Parathyroid adenoma (tissue), 2 donors: ENCODE data around the gene DNASE1L1.
A peak's percentile ranks its signal among the peaks of the same experiment; 100 is the strongest.
"Not testable (repeated sequence)": the region's sequence is repeated elsewhere in the genome, so short reads cannot be mapped to it uniquely, and the experiment has no call there.

Source experiments
- H2AFZ ChIP-seq: fragments of 300-600 bp; sonication (generic); one replicate; pipeline ENCODE4 v1.7.0; 2017; ENCODE audit warnings: antibody characterized with exemption, mild to moderate bottlenecking
- H3K27ac ChIP-seq: fragments of 300-600 bp; sonication (generic); one replicate; pipeline ENCODE4 v1.7.0; 2017
- H3K27me3 ChIP-seq: fragments of 300-600 bp; sonication (generic); one replicate; pipeline ENCODE4 v1.7.0; 2017; ENCODE audit warnings: low read length; ENCODE audit not compliant: control insufficient read depth, insufficient read depth
- H3K36me3 ChIP-seq: fragments of 300-600 bp; sonication (generic); one replicate; pipeline ENCODE4 v1.7.0; 2017; ENCODE audit warnings: low read length; ENCODE audit not compliant: control insufficient read depth, insufficient read depth
- H3K4me1 ChIP-seq: fragments of 300-600 bp; sonication (generic); one replicate; pipeline ENCODE4 v1.7.0; 2017; ENCODE audit warnings: control low read depth
- H3K4me2 ChIP-seq: fragments of 300-600 bp; sonication (generic); one replicate; pipeline ENCODE4 v1.7.0; 2017; ENCODE audit warnings: low read length
- H3K4me3 ChIP-seq: fragments of 300-600 bp; sonication (generic); one replicate; pipeline ENCODE4 v1.7.0; 2017; ENCODE audit warnings: low read depth, low read length
- H3K79me2 ChIP-seq: fragments of 300-600 bp; sonication (generic); one replicate; pipeline ENCODE4 v1.7.0; 2017; ENCODE audit warnings: control low read depth
- H3K9ac ChIP-seq: fragments of 300-600 bp; sonication (generic); one replicate; pipeline ENCODE4 v1.7.0; 2017; ENCODE audit warnings: mild to moderate bottlenecking
- H3K9me3 ChIP-seq: fragments of 300-600 bp; sonication (generic); one replicate; pipeline ENCODE4 v1.7.0; 2017; ENCODE audit warnings: low read length; ENCODE audit not compliant: control insufficient read depth
- CTCF ChIP-seq: fragments of 300-600 bp; sonication (generic); IDR thresholded peaks from one replicate; pipeline ENCODE4 v1.7.0; 2017; ENCODE audit warnings: antibody characterized with exemption, mild to moderate bottlenecking
- donor health status: primary hyperparathyroidism.

Gene DNASE1L1

GRCh38 chrX:154389812-154390747 is 19.0 kb downstream of the DNASE1L1 start:
- not testable (repeated sequence) for H3K79me2 ChIP-seq, H3K36me3 ChIP-seq, H3K9me3 ChIP-seq, H3K4me2 ChIP-seq, H3K4me3 ChIP-seq, H2AFZ ChIP-seq, H3K4me1 ChIP-seq, H3K9ac ChIP-seq, H3K27ac ChIP-seq, H3K27me3 ChIP-seq

GRCh38 chrX:154388649-154389048 is 20.4 kb downstream of the DNASE1L1 start:
- H3K9ac ChIP-seq, H3K4me1 ChIP-seq, H2AFZ ChIP-seq, H3K27ac ChIP-seq, H3K79me2 ChIP-seq, H3K4me2 ChIP-seq, H3K9me3 ChIP-seq, H3K36me3 ChIP-seq, H3K27me3 ChIP-seq, H3K4me3 ChIP-seq: not testable (repeated sequence)

- not testable (repeated sequence) for H3K27ac ChIP-seq, H3K4me2 ChIP-seq, H3K79me2 ChIP-seq, H3K9ac ChIP-seq, H3K9me3 ChIP-seq, H3K36me3 ChIP-seq, H3K27me3 ChIP-seq, H3K4me3 ChIP-seq, H2AFZ ChIP-seq, H3K4me1 ChIP-seq
Measured at GRCh38 chrX:154388094-154388493, 21.0 kb downstream of the DNASE1L1 start.

- Histone ChIP-seq H3K9me3 (no peaks in the 10 kb centered on the region), H3K79me2 (no peaks in the 10 kb centered on the region), H3K4me2 (no peak overlapping the region), H2AFZ (no peak overlapping the region), H3K27me3 (no peaks in the 10 kb centered on the region), H3K4me1 (no peaks in the 10 kb centered on the region), H3K36me3 (no peaks in the 10 kb centered on the region), H3K9ac (no peak overlapping the region), H3K27ac (no peak overlapping the region), H3K4me3 (no peak overlapping the region)
- peak; percentile 54 for TF ChIP-seq CTCF
Measured at GRCh38 chrX:154384284-154384892, 24.7 kb downstream of the DNASE1L1 start.

- Histone ChIP-seq H3K4me1 (no peaks in the 10 kb centered on the region), H3K27ac (no peak overlapping the region), H3K4me3 (no peak overlapping the region), H3K9me3 (no peaks in the 10 kb centered on the region), H3K36me3 (no peaks in the 10 kb centered on the region), H2AFZ (no peak overlapping the region), H3K27me3 (no peaks in the 10 kb centered on the region), H3K4me2 (no peak overlapping the region), H3K9ac (no peak overlapping the region), H3K79me2 (no peaks in the 10 kb centered on the region)
- no peak for TF ChIP-seq CTCF
Measured at GRCh38 chrX:154383359-154384283, 25.4 kb downstream of the DNASE1L1 start.
